Measurements from ENCODE around the gene ALG1L2. TPM values are rescaled to one million over a fixed set of nuclear protein-coding genes. Genes with fewer than 3 reads are reported as not detected.
"Not testable (repeated sequence)": the region's sequence is repeated elsewhere in the genome, so short reads cannot be mapped to it uniquely, and the experiment has no call there.

The ALG1L2 gene
- total and polyA plus RNA-seq, 2 of the 8 experiments (the other 6 are each of a cell fraction or from before 2014, with no cell fraction given), result 0.15 to 1.7 TPM

DNA sequence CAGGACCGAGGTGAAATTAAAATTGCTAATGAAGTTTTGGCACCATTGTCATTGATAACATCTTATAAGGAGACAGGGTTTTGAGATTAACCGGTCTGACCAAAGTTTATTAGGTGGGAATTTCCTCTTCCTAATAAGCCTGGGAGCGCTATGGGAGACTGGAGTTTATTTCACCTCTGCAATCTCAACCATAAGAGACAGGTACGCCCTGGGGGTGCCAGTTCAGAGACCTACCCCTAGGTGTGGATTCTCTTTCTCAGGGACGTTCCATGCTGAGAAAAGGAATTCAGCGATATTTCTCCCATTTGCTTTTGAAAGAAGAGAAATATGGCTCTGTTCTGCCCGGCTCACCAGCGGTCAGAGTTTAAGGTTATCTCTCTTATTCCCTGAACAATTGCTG, 57.4 kb downstream of the ALG1L2 start:
- H3K27ac ChIP-seq (ENCODE audit: low read depth, low read length); CTCF ChIA-PET (ENCODE audit: partially characterized antibody); H3K4me3 ChIP-seq (ENCODE audit: extremely low read depth in 1 of 4, insufficient read depth in 2 of 4, low read depth in 3 of 4, low read length in 4 of 4); H2BK20ac ChIP-seq (ENCODE audit: low read length); H3K23ac ChIP-seq (ENCODE audit: insufficient read length); H3K27me3 ChIP-seq (replicated peaks in 1 of 4; ENCODE audit: control insufficient read depth in 3 of 4, extremely low read depth in 1 of 4, insufficient read depth in 3 of 4, low read length in 3 of 4); H3K9ac ChIP-seq (replicated peaks in 1 of 4; ENCODE audit: extremely low read depth in 1 of 4, low read depth in 3 of 4, low read length in 3 of 4); H2BK15ac ChIP-seq (ENCODE audit: low read length); H3K79me1 ChIP-seq (ENCODE audit: low read depth, low read length); H3K56ac ChIP-seq (replicated peaks; ENCODE audit: insufficient read length, low read depth, low read length); DNase-seq (ENCODE audit: low read depth in 1 of 2, low spot score in 2 of 2); H4K91ac ChIP-seq (replicated peaks; ENCODE audit: insufficient read length, low read length); H4K8ac ChIP-seq (ENCODE audit: extremely low read depth, insufficient read depth, low read length); H2BK5ac ChIP-seq (ENCODE audit: low read depth, low read length); H4K5ac ChIP-seq (ENCODE audit: insufficient read length, low read depth, low read length); H2BK12ac ChIP-seq (ENCODE audit: low read depth, low read length); FAIRE-seq; POLR2A ChIA-PET (ENCODE audit: partially characterized antibody); H4K20me1 ChIP-seq (replicated peaks in 1 of 2; ENCODE audit: control insufficient read depth in 1 of 2, insufficient read depth in 2 of 2, low read length in 2 of 2); H2AK5ac ChIP-seq (ENCODE audit: low read depth, low read length); H2AFZ ChIP-seq (ENCODE audit: low read length); H3K4me2 ChIP-seq (ENCODE audit: insufficient read depth in 1 of 2, low read depth in 2 of 2, low read length in 2 of 2); H3K4ac ChIP-seq (replicated peaks; ENCODE audit: insufficient read length, low read depth, low read length); H3K23me2 ChIP-seq (ENCODE audit: low read depth, low read length); H3K4me1 ChIP-seq (replicated peaks in 1 of 4; ENCODE audit: control insufficient read depth in 3 of 4, insufficient read depth in 4 of 4, low read length in 3 of 4); H2BK120ac ChIP-seq (replicated peaks; ENCODE audit: low read depth, low read length); H3K79me2 ChIP-seq (ENCODE audit: control insufficient read depth in 1 of 2, insufficient read depth in 2 of 2, low read length in 2 of 2); H3K14ac ChIP-seq (ENCODE audit: insufficient read length); H3K18ac ChIP-seq (ENCODE audit: extremely low read depth, low read length); H3K36me3 ChIP-seq (ENCODE audit: control insufficient read depth in 2 of 4, insufficient read depth in 4 of 4, low read length in 3 of 4); H3K9me3 ChIP-seq (ENCODE audit: insufficient read depth in 2 of 2, low read depth in 1 of 2, low read length in 1 of 2): not testable (repeated sequence)
- WGBS, 2 experiments (ENCODE audit: extremely low coverage in 1 of 2, insufficient coverage in 1 of 2, insufficient read length in 1 of 2, insufficient replicate concordance in 2 of 2, low coverage in 1 of 2, low lambda C conversion rate in 2 of 2, missing lambda C conversion rate in 1 of 2), result 54% methylated on average over 6 of the region's 8 CpGs; no CpG with 5 or more reads in 1 of the 2 experiments

DNA sequence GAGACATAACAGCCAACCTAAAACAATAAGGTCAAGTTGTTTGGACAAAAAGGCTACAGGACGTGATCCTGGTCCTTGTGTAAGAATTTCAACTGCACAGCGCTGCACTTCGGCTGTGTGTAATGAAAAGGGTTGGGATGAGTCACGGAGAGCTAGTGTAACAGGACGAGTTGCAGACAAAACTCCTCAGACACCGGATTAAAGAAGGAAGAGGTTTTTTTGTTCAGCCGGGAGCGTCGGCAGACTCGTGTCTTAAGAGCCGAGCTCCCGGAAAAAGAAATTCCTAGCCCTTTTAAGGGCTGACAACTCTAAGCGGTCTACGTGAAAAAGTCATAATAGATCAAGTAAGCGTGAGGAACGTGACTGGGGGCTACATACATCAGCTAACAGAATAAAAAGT, 59.1 kb downstream of the ALG1L2 start:
- H3K9ac ChIP-seq (replicated peaks in 1 of 4; ENCODE audit: extremely low read depth in 1 of 4, low read depth in 3 of 4, low read length in 3 of 4); H2BK15ac ChIP-seq (ENCODE audit: low read length); H3K79me2 ChIP-seq (ENCODE audit: control insufficient read depth in 1 of 2, insufficient read depth in 2 of 2, low read length in 2 of 2); H3K79me1 ChIP-seq (ENCODE audit: low read depth, low read length); H3K27ac ChIP-seq (ENCODE audit: low read depth, low read length); H3K23me2 ChIP-seq (ENCODE audit: low read depth, low read length); H4K8ac ChIP-seq (ENCODE audit: extremely low read depth, insufficient read depth, low read length); H2AFZ ChIP-seq (ENCODE audit: low read length); H3K56ac ChIP-seq (replicated peaks; ENCODE audit: insufficient read length, low read depth, low read length); H3K27me3 ChIP-seq (replicated peaks in 1 of 4; ENCODE audit: control insufficient read depth in 3 of 4, extremely low read depth in 1 of 4, insufficient read depth in 3 of 4, low read length in 3 of 4); H2BK12ac ChIP-seq (ENCODE audit: low read depth, low read length); H4K5ac ChIP-seq (ENCODE audit: insufficient read length, low read depth, low read length); H2BK120ac ChIP-seq (replicated peaks; ENCODE audit: low read depth, low read length); H3K23ac ChIP-seq (ENCODE audit: insufficient read length); DNase-seq (ENCODE audit: low read depth in 1 of 2, low spot score in 2 of 2); POLR2A ChIA-PET (ENCODE audit: partially characterized antibody); H3K4me1 ChIP-seq (replicated peaks in 1 of 4; ENCODE audit: control insufficient read depth in 3 of 4, insufficient read depth in 4 of 4, low read length in 3 of 4); H3K14ac ChIP-seq (ENCODE audit: insufficient read length); H3K18ac ChIP-seq (ENCODE audit: extremely low read depth, low read length); H2AK5ac ChIP-seq (ENCODE audit: low read depth, low read length); H2BK5ac ChIP-seq (ENCODE audit: low read depth, low read length); H3K4ac ChIP-seq (replicated peaks; ENCODE audit: insufficient read length, low read depth, low read length); H3K4me2 ChIP-seq (ENCODE audit: insufficient read depth in 1 of 2, low read depth in 2 of 2, low read length in 2 of 2); H3K36me3 ChIP-seq (ENCODE audit: control insufficient read depth in 2 of 4, insufficient read depth in 4 of 4, low read length in 3 of 4); H4K91ac ChIP-seq (replicated peaks; ENCODE audit: insufficient read length, low read length); FAIRE-seq; H3K4me3 ChIP-seq (ENCODE audit: extremely low read depth in 1 of 4, insufficient read depth in 2 of 4, low read depth in 3 of 4, low read length in 4 of 4); H2BK20ac ChIP-seq (ENCODE audit: low read length); H4K20me1 ChIP-seq (replicated peaks in 1 of 2; ENCODE audit: control insufficient read depth in 1 of 2, insufficient read depth in 2 of 2, low read length in 2 of 2); H3K9me3 ChIP-seq (ENCODE audit: insufficient read depth in 2 of 2, low read depth in 1 of 2, low read length in 1 of 2): not testable (repeated sequence)
- 92% methylated on average over 16 of the region's 16 CpGs; no CpG with 5 or more reads in 1 of the 2 experiments for WGBS, 2 experiments (ENCODE audit: extremely low coverage in 1 of 2, insufficient coverage in 1 of 2, insufficient read length in 1 of 2, insufficient replicate concordance in 2 of 2, low coverage in 1 of 2, low lambda C conversion rate in 2 of 2, missing lambda C conversion rate in 1 of 2)
- CTCF ChIA-PET (ENCODE audit: partially characterized antibody), result interaction anchor here (1.7 kb wide), 1 partner anchor 199 kb away, joined by 4 read pairs; no protein-coding TSS in a partner anchor
